Central memory CD4-positive, alpha-beta T cell (primary cell): ENCODE measurements around the gene RNF214.
"Not testable (repeated sequence)": the region's sequence is repeated elsewhere in the genome, so short reads cannot be mapped to it uniquely, and the experiment has no call there.

ENCODE experiments used
- DNase-seq: peaks from one replicate; pipeline ENCODE4 v3.0.0; 2022

Gene RNF214

GRCh38 chr11:117231842-117232091, 704 bp upstream of the RNF214 start, which contains the start of gene PCSK7:
TSS of gene PCSK7 (minus strand) at chr11:117232073. CDS start at chr11:117229844, 2,229 bp downstream.
- no peak for DNase-seq

- no peak for DNase-seq
These were observed 489 bp downstream of the RNF214 start for GRCh38 chr11:117232911-117233409.

DNA sequence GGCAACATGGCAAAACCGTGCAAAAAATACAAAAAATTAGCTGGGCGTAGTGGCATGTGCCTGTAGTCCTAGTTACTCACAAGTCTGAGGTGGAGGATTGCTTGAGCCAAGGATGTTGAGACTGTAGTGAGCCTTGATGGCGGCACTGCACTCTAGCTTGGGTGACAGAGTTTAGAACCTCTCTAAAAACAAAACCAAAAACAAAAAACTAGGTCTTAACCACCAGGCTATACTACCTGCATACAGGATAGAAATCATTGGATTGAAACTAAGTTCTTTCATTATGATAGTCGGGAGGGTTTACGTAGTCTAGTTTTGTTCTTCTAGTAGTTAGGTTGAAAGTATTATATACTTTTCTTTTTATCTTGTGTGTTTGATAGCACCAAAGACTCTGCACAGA, 5.8 kb downstream of the RNF214 start:
- no peak for DNase-seq

GRCh38 chr11:117239295-117239694, 6.8 kb downstream of the RNF214 start:
- DNase-seq: no peak

GRCh38 chr11:117248341-117248740, 15.9 kb downstream of the RNF214 start:
- DNase-seq: no peak

DNA sequence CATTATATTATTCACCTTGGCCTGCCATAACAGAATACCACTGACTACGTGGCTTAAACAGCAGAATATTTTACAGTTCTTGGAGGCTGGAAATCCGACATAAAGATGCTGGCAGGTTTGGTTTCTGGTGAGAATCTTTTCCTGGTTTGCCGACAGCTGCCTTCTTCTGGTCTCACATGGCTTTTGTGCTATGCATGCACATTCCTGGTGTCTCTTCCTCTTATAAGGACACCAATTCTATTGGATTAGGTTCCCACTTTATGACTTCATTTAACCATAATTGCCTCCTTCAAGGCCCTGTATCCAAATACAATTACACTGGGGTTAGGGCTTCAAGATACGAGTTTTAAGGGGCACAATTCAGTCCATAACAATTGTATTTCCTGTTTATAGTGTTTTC, 17.1 kb downstream of the RNF214 start:
- DNase-seq: no peak

GRCh38 chr11:117251506-117251905, 19.0 kb downstream of the RNF214 start:
- no peak for DNase-seq

DNA sequence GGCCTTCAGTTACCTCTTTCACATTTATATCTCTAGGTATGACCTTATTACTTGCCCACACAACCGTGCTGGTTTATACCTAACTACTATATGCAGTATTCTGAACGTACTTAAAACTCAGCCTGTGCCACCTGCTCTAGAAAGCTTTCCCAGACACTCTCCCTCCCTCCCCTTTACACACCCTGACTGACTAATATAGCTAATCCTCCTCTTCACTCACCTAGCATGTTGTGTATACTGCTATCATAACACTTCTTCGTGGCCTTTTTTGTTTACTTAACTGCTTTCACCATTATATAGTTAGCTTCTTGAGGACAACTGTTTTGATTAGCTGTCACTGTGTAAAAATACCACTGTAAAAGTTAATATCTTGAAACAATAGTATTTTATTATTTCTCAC, 23.5 kb downstream of the RNF214 start:
- DNase-seq: no peak

DNA sequence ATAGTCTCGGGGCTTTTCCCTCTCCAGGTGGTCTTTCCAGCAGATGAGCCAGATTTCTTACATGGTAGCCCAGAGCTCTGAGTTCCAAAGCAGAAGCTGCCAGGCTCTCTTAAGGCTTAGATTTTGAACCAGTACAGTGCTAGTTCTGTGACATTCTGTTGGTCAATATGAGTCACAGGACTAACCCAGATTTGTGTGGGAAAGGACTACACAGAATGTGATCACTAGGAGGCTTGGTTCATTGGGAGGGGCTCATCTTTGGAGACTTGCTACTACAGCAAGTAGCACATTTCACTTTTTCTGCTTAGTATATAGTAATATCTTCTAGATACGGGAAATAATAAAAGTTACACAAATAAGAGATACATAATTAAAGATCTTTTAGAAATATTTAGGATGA, 24.1 kb downstream of the RNF214 start:
- no peak for DNase-seq

DNA sequence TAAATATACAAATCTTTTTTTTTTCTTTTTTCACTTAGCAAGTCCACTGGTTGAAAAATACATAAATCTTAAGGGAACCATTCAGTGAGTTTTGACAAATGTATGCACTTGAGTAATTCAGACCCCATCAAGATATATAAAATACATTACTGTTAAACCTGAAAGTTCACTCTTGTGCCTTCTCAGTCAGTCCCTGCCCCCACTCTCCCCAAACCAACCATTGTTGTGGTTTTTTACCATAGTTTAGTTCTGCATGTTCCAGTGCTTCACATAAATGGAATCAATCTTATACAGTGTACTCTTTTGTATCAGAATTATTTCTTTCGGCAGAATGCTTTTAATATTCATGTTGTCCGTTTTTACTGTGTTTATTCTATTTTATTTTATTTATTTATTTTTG, 26.1 kb downstream of the RNF214 start:
- DNase-seq: no peak

GRCh38 chr11:117259417-117259816, 26.9 kb downstream of the RNF214 start:
- DNase-seq: no peak

DNA sequence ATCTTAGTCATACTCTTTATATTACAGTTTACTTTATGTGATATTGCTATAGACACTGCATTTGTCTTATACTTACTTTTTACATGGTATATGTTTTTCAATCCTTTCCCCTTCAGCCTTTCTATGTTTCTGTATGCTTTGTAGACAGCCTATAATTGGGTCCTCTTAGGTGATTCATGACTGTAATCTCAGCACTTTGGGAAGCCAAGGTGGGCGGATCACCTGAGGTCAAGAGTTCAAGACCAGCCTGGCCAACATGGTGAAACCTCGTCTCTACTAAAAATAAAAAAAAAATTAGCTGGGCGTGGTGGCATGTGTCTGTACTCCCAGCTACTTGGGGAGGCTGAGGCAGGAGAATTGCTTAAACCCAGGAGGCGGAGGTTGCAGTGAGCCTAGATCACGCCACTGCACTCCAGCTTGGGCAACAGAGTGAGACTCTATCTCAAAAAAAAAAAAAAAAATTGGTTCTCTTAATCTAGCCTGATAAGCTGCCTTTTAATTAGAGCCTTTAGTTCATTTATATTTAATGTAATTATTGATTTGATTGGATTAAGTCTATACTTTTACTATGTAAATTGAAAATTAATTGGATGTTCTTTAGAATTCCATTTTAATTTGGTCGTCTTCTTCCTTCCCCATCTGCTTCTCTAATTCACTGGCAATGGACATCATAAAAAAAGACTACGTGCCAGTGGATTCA, 32.3 kb downstream of the RNF214 start:
- DNase-seq: not testable (repeated sequence)

DNA sequence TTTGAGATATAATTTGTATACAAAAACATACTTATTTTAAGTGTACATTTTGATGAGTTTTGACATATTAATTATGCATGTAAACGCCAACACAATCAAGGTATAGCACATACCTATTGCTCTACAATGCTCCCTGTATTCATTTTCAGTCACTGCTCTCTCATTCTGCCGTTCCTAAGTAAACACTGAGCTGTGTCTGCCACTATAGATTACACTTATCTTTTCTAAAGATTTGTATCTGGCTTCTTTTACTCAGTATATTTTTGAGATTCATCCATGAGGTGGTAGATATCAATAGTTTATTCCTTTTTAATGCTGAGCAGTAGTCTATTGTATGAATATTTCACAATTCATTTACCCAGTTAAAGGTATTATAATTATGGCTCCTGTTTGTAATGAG, 33.3 kb downstream of the RNF214 start:
- no peak for DNase-seq

DNA sequence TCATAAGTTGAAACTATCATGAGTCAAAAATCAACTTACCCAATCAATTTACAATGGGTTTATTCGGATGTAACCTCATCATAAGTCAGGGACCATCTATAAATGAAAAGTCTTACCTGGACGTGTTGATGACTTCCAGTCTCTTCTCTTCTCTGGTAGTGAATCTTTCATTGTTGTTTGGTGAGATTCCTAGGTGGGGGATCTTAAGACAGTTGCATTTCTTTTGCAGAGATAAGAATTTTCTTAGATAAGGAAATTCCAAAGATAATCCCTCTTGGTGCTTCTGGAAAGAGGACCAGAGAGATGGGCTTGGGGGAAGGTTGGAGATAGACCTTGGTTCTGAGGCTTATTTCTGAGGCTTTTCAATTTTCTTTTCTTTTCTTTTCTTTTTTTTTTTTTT, 37.4 kb downstream of the RNF214 start:
- no peak for DNase-seq

- DNase-seq: no peak
These were observed 38.7 kb downstream of the RNF214 start for GRCh38 chr11:117271208-117271607.

- DNase-seq: not testable (repeated sequence)
These were observed 39.7 kb downstream of the RNF214 start for GRCh38 chr11:117272175-117272574.

GRCh38 chr11:117273550-117274289, 41.2 kb downstream of the RNF214 start:
- no peak for DNase-seq

DNA sequence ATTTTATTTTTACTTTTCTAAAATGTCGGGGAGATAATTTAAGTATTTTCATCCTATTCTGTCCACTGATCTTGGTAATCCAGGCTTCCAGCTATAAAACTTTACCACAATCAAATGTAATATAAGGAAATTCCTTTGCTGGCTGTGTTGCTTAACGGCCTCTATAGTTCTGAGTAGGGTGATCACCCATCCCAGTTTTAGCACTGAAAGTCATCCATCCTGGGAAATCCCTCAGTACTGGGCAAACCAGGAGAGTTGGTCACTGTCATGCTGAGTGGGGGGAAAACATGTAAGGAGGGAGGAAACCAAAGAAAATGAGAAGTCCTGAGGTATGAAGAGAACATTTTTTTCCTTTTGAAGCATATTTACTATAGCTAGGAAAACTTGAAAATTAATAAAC, 45.9 kb downstream of the RNF214 start:
- no peak for DNase-seq

- peak; percentile 22 for DNase-seq
These were observed 47.4 kb downstream of the RNF214 start for GRCh38 chr11:117279711-117280376.

GRCh38 chr11:117281159-117281558, 48.7 kb downstream of the RNF214 start:
- no peak for DNase-seq

DNA sequence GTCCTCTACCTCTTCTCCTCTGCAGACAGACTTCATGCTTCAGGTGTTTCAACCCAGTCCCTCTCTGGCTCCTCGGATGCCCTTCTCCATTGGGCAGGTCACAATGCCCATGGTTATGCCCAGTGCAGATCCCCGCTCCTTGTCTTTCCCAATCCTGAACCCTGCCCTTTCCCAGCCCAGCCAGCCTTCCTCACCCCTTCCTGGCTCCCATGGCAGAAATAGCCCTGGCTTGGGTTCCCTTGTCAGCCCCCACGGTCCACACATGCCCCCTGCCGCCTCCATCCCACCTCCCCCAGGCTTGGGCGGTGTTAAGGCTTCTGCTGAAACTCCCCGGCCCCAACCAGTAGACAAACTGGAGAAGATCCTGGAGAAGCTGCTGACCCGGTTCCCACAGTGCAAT, 49.4 kb downstream of the RNF214 start:
- DNase-seq: no peak

DNA sequence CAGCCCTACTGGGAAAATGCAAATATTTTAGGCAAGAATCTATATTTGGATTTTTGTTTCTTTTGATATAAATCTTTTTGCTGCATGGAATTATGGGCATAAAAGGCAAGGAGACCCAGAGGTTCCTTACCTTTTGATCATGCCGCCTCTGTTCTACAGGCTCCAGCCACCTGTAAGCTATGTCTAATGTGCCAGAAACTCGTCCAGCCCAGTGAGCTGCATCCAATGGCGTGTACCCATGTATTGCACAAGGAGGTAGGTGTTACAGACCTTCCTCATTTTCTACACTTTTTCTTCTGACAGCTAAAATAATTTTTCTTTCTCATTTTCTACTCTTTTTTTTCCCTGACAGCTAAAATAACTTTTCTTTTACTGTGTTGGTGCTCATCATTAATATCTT, 50.5 kb downstream of the RNF214 start:
- no peak for DNase-seq

- DNase-seq: no peak
These were observed 51.6 kb downstream of the RNF214 start for GRCh38 chr11:117284053-117284452.

DNA sequence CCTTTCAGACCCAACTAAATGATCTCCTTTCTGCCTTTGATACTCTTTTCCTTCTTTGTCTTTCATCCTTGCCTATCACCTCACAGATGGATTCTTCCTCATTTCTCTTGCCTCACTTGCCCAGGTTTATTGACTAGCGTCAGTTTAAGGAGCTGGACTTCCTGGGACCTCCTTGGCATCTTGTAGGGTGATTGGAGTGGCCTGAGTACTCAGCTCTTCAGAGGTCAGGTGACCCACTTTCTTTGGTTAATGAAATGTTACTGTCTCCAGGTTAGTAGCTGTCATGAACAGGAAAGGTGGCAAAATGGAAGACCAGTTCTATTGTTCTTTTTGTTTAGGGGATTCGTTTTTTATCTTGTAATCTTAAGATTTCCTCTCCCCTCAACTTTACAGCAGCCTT, 54.1 kb downstream of the RNF214 start:
- DNase-seq: no peak
